Measurements from ENCODE around the gene LIN7A. TPM values are rescaled to one million over a fixed set of nuclear protein-coding genes. Genes with fewer than 3 reads are reported as not detected.
A peak's percentile ranks its signal among the peaks of the same experiment; 100 is the strongest.

LIN7A gene
- total and polyA plus RNA-seq, 2 of the 8 experiments (the other 6 are each of a cell fraction or from before 2014, with no cell fraction given): 5.8 to 22.0 TPM

DNA sequence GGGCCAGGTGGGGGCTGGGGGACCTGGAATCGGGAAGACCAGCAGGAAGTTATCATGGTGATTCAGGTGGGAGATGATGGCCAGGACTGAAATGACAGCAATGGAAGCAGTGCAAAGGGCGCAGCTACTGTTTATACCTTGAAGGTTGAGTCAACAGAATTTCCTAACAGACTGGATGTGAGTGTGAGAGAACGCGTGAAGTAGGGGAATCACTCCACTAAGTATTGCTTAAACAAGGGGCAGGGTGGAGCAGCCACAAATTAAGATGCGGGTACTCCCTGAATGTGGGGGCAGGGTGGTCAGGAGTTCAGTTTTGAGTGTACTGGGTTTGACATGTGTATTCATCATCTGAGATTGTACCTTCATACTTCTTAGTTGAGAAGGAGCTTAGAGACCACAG lies 175.9 kb downstream of the LIN7A start:
- ChIA-PET POLR2A (ENCODE audit: partially characterized antibody) (interaction anchor here (1.1 kb wide), 1 partner anchor 59 kb away, joined by 3 read pairs; no protein-coding TSS in a partner anchor), CTCF (ENCODE audit: partially characterized antibody) (interaction anchor here (0.7 to 3.4 kb wide), 14 partner anchors 9 to 348 kb away, joined by 3 to 25 read pairs (median 3); no protein-coding TSS in a partner anchor)
- WGBS, 2 experiments (ENCODE audit: extremely low coverage in 1 of 2, insufficient coverage in 1 of 2, insufficient read length in 1 of 2, insufficient replicate concordance in 2 of 2, low coverage in 1 of 2, low lambda C conversion rate in 2 of 2, missing lambda C conversion rate in 1 of 2): 86% methylated on average over 5 of the region's 5 CpGs; no CpG with 5 or more reads in 1 of the 2 experiments
- Histone ChIP-seq H3K14ac (ENCODE audit: insufficient read length) (no peak overlapping the region), H3K79me1 (ENCODE audit: low read depth, low read length) (no peaks in the 10 kb centered on the region), H2BK5ac (ENCODE audit: low read depth, low read length) (no peak overlapping the region), H3K4ac (replicated peaks; ENCODE audit: insufficient read length, low read depth, low read length) (peak overlapping the region; percentile 67), H4K8ac (ENCODE audit: extremely low read depth, insufficient read depth, low read length) (no peak overlapping the region), H2AK5ac (ENCODE audit: low read depth, low read length) (no peak overlapping the region), H2AFZ (ENCODE audit: low read length) (0 out of 2 replicates have a peak overlapping the region, but pooled peaks have one; percentile 15), H2BK120ac (replicated peaks; ENCODE audit: low read depth, low read length) (peak overlapping the region; percentile 95), H3K4me1 (replicated peaks in 1 of 4; ENCODE audit: control insufficient read depth in 3 of 4, insufficient read depth in 4 of 4, low read length in 3 of 4) (peaks cover 0 to 6% (median 2%) of the 10 kb centered on the region in 4 experiments; a peak in 1 of 7 replicates), H4K91ac (replicated peaks; ENCODE audit: insufficient read length, low read length) (no peak overlapping the region), H4K20me1 (replicated peaks in 1 of 2; ENCODE audit: control insufficient read depth in 1 of 2, insufficient read depth in 2 of 2, low read length in 2 of 2) (peaks cover 0 to 1% of the 10 kb centered on the region in 2 experiments), H4K5ac (ENCODE audit: insufficient read length, low read depth, low read length) (no peak overlapping the region), H3K9ac (replicated peaks in 1 of 4; ENCODE audit: extremely low read depth in 1 of 4, low read depth in 3 of 4, low read length in 3 of 4) (no peak overlapping the region), H3K18ac (ENCODE audit: extremely low read depth, low read length) (no peak overlapping the region), H3K23ac (ENCODE audit: insufficient read length) (no peak overlapping the region), H3K9me3 (ENCODE audit: insufficient read depth in 2 of 2, low read depth in 1 of 2, low read length in 1 of 2) (no peaks in the 10 kb centered on the region), H2BK15ac (ENCODE audit: low read length) (no peak overlapping the region), H3K56ac (replicated peaks; ENCODE audit: insufficient read length, low read depth, low read length) (no peak overlapping the region), H3K4me3 (ENCODE audit: extremely low read depth in 1 of 4, insufficient read depth in 2 of 4, low read depth in 3 of 4, low read length in 4 of 4) (no peak overlapping the region), H3K23me2 (ENCODE audit: low read depth, low read length) (no peaks in the 10 kb centered on the region), H2BK12ac (ENCODE audit: low read depth, low read length) (no peak overlapping the region), H3K79me2 (ENCODE audit: control insufficient read depth in 1 of 2, insufficient read depth in 2 of 2, low read length in 2 of 2) (no peaks in the 10 kb centered on the region), H3K27me3 (replicated peaks in 1 of 4; ENCODE audit: control insufficient read depth in 3 of 4, extremely low read depth in 1 of 4, insufficient read depth in 3 of 4, low read length in 3 of 4) (no peaks in the 10 kb centered on the region), H2BK20ac (ENCODE audit: low read length) (no peak overlapping the region), H3K36me3 (ENCODE audit: control insufficient read depth in 2 of 4, insufficient read depth in 4 of 4, low read length in 3 of 4) (no peaks in the 10 kb centered on the region), H3K4me2 (ENCODE audit: insufficient read depth in 1 of 2, low read depth in 2 of 2, low read length in 2 of 2) (no peak overlapping the region), H3K27ac (ENCODE audit: low read depth, low read length) (no peak overlapping the region)
- no peak for FAIRE-seq
- DNase-seq (ENCODE audit: low read depth in 1 of 2, low spot score in 2 of 2): no peak
- TF ChIP-seq RAD21 (IDR thresholded peaks at IDR 0.05 in 1 of 2, conservative IDR thresholded peaks at IDR 0.05 in 1 of 2; ENCODE audit: low read depth in 2 of 2, low read length in 2 of 2) (no peak), GTF2F1 (IDR thresholded peaks at IDR 0.05; ENCODE audit: borderline replicate concordance, low read depth, low read length) (no peak), RXRA (IDR thresholded peaks at IDR 0.05; ENCODE audit: insufficient read depth, low read depth, low read length) (no peak), KDM1A (IDR thresholded peaks at IDR 0.05; ENCODE audit: borderline replicate concordance, low read length) (no peak), ATF2 (IDR thresholded peaks at IDR 0.05; ENCODE audit: low read length) (no peak), TAF7 (optimal IDR thresholded peaks at IDR 0.05; ENCODE audit: borderline replicate concordance, low read depth, low read length) (no peak), SIRT6 (IDR thresholded peaks at IDR 0.05; ENCODE audit: low read length) (no peak), PHF8 (conservative IDR thresholded peaks at IDR 0.05; ENCODE audit: low read depth, low read length) (no peak), KDM5A (IDR thresholded peaks at IDR 0.05; ENCODE audit: low read length) (no peak), JUND (IDR thresholded peaks at IDR 0.05; ENCODE audit: low read length) (no peak)
- TF ChIP-seq, protein P1, sequence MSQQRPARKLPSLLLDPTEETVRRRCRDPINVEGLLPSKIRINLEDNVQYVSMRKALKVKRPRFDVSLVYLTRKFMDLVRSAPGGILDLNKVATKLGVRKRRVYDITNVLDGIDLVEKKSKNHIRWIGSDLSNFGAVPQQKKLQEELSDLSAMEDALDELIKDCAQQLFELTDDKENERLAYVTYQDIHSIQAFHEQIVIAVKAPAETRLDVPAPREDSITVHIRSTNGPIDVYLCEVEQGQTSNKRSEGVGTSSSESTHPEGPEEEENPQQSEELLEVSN (IDR thresholded peaks at IDR 0.05): no peak
